Measurements from ENCODE around the gene MS4A10. TPM values are rescaled to one million over a fixed set of nuclear protein-coding genes. Genes with fewer than 3 reads are reported as not detected.

The MS4A10 gene
- total and polyA plus RNA-seq, 10 of the 15 experiments (the other 5 are each of a cell fraction or from before 2014, with no cell fraction given) = not detected

GRCh38 chr11:60763692-60764369 lies 21.3 kb upstream of the MS4A10 start (continued):
- no peak for TF ChIP-seq ZNF592 (IDR thresholded peaks at IDR 0.05)
- TF ChIP-seq YY1 (IDR thresholded peaks at IDR 0.05; ENCODE audit: low read depth, low read length) = peak; percentile 66
- peak; percentile 22; the same call in 1 of the 2 replicates for TF ChIP-seq CHD2 (IDR thresholded peaks at IDR 0.05; ENCODE audit: borderline replicate concordance, low read depth, low read length)
- no peak for TF ChIP-seq RAD51 (IDR thresholded peaks at IDR 0.05)
- peak; percentile 4; the same call in 1 of the 2 replicates for TF ChIP-seq POLR2AphosphoS5 (IDR thresholded peaks at IDR 0.05; ENCODE audit: low read length)
- 0 out of 2 replicates have a peak, but pooled peaks have one; percentile 36 for TF ChIP-seq SIN3A (IDR thresholded peaks at IDR 0.05; ENCODE audit: low read depth, low read length)
- no peak for TF ChIP-seq YBX1 (IDR thresholded peaks at IDR 0.05)
- TF ChIP-seq WRNIP1 (IDR thresholded peaks at IDR 0.05; ENCODE audit: borderline replicate concordance, low read depth, low read length) = no peak
- TF ChIP-seq MXI1 (IDR thresholded peaks at IDR 0.05; ENCODE audit: low read depth, low read length) = peak; percentile 40; the same call in 1 of the 2 replicates
- no peak for TF ChIP-seq KAT2A (conservative IDR thresholded peaks at IDR 0.05; ENCODE audit: control insufficient read depth, low read depth, low read length)
- peak; percentile 26 to 54 (median 44); a peak in 5 of 6 replicates for TF ChIP-seq CTCF (IDR thresholded peaks at IDR 0.05 in 2 of 3, conservative IDR thresholded peaks at IDR 0.05 in 1 of 3; ENCODE audit: control insufficient read depth in 2 of 3, extremely low read depth in 1 of 3, insufficient read depth in 1 of 3, low read depth in 3 of 3, low read length in 3 of 3)
- peak; percentile 66; the same call in 1 of the 2 replicates for TF ChIP-seq FOXM1 (IDR thresholded peaks at IDR 0.05; ENCODE audit: low read depth, low read length)
- TF ChIP-seq CBX3 (IDR thresholded peaks at IDR 0.05; ENCODE audit: borderline replicate concordance, low read depth) = no peak
- no peak for TF ChIP-seq SREBF1 (IDR thresholded peaks at IDR 0.05; ENCODE audit: low read length)
- TF ChIP-seq JUND (IDR thresholded peaks at IDR 0.05; ENCODE audit: low read depth, low read length) = no peak
- peak; percentile 57; the same call in 1 of the 2 replicates for TF ChIP-seq CBX5 (IDR thresholded peaks at IDR 0.05; ENCODE audit: low read depth)
- no peak for TF ChIP-seq ZBTB33 (IDR thresholded peaks at IDR 0.05)
- no peak for TF ChIP-seq ZNF622 (IDR thresholded peaks at IDR 0.05)
- 0 out of 2 replicates have a peak, but pooled peaks have one; percentile 2 for TF ChIP-seq SPI1 (IDR thresholded peaks at IDR 0.05; ENCODE audit: borderline replicate concordance, insufficient read depth, low read depth, low read length)
- TF ChIP-seq JUNB (IDR thresholded peaks at IDR 0.05) = peak; percentile 84
- TF ChIP-seq ASH2L (IDR thresholded peaks at IDR 0.05; ENCODE audit: borderline replicate concordance, low read depth) = no peak
- TF ChIP-seq KDM1A (IDR thresholded peaks at IDR 0.05; ENCODE audit: borderline replicate concordance) = no peak
- no peak for TF ChIP-seq NR2F1 (conservative IDR thresholded peaks at IDR 0.05)
- peak; percentile 86 for TF ChIP-seq MEF2B (IDR thresholded peaks at IDR 0.05; ENCODE audit: partially characterized antibody, poor library complexity, severe bottlenecking)
